Mesenteric fat pad (tissue), 1 donor: ENCODE measurements around the gene MGAT5B. TPM values are rescaled to one million over a fixed set of nuclear protein-coding genes. Genes with fewer than 3 reads are reported as not detected.
"Not testable (repeated sequence)": the region's sequence is repeated elsewhere in the genome, so short reads cannot be mapped to it uniquely, and the experiment has no call there.

Experiments used
- DNase-seq: peaks from one replicate; pipeline ENCODE4 v3.0.0-alpha.2; 2020; ENCODE audit warnings: low spot score
- total RNA-seq: library from RNA; stranded (reverse); fragmentation: NEBNext Ultra II Directional; extraction: Animal tissue kit (Norgen Biotek cat#: 25700); gene quantifications from one replicate; pipeline ENCODE4 v1.2.1, GENCODE V29; 2021
- donor health status: DM: yes; HTN: yes; CAD: no.

The MGAT5B gene
- total RNA-seq, 1 donor from 2014 or later = 1.1 TPM

DNA sequence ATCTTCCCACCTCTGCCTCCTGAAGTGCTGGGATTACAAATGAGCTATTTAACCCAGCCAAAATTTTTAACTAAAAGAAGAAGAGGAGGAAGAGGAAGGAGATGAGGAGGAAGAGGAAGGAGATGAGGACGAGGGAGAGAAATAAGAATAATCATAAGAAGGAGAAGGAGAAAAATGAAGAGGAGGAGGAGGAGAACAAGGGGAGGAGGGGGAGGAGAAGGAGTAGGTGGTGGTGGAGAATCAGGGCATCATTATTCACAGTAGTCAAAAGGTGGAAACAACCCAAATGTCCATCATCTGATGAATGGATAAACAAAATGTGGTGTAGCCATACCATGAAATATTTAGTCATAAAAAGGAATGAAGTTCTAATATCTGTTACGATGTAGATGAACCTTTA lies 21.2 kb upstream of the MGAT5B start:
- DNase-seq = no peak

DNA sequence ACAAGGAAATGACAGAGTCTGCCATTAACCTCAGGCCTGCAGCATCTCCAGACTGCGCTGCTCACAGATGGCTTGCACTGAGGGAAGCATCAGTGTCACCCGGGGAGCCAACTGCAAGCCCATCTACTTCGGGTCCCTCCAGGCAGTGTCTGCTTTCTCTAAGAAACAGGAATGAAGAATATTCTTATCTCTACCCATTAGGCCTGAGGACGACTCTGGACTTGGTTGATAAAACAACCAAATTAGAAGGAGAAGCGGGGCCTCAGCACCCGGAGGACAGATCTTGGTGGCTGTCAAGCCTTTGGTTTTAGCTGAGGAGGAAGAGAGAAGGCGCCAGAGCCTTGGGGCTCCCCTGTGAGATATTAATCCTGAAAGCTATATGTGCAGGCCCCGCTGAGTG lies 19.5 kb upstream of the MGAT5B start:
- no peak for DNase-seq

DNA sequence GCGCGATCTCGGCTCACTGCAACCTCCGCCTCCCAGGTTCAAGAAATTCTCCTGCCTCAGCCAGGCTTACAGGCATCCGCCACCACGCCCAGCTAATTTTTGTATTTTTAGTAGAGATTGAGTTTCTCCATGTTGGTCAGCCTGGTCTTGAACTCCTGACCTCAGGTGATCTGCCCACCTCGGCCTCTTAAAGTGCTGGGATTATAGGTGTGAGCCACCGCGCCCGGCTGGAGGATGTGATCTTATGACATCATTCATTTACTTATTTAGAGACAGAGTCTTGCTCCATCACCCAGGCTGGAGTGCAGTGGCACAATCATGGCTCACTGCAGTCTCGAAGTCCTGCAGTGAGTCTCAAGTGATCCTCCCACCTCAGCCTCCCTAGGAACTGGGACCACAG lies 19.0 kb upstream of the MGAT5B start:
- not testable (repeated sequence) for DNase-seq

DNA sequence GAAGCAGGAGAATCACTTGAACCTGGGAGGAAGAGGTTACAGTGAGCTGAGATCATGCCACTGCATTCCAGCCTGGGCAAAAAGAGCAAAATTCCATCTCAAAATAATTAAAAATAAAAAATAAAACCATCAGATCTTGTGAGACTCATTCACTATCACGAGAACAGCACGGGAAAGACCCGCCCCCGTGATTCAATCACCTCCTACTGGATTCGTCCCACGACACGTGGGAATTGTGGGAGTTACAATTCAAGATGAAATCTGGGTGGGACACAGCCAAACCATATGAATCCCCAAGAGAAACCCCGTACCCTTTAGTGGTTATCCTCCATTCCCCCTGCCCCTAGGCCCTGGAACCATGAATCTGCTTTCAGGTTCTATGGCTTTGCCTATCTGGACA lies 15.4 kb upstream of the MGAT5B start:
- DNase-seq = no peak

DNA sequence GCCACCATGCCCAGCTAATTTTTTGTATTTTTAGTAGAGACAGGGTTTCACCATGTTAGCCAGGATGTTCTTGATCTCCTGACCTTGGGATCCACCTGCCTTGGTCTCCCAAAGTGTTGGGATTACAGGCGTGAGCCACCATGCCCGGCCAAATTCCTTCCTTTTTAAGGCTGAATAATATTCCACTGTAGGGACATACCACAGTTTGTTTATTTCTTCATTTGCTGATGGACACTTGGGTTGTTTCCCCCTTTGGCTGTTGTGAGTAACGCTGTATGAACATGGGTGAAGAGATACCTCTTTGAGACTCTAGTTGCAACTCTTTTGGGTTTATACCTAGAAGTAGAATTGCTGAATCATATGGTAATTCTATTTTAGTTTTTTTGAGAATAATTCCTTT lies 13.1 kb upstream of the MGAT5B start:
- DNase-seq = no peak

DNA sequence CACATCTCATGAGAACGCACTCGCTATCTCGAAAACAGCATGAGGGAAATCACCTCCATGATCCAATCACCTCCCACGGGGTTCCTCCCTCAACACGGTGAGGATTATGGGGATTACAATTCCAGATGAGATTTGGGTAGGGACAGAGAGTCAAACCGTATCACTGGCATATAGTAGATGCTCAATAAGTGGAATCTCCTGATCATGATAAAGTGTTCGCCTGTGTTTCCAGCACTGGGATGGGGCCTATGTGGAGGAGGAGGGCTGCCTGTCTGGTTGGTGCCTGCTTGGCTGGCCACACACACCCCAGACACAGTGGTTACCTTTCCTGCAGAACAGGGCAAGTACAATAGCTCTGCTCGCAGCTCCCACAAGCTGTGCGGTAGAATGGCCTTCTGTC lies 6.1 kb upstream of the MGAT5B start:
- DNase-seq = no peak

DNA sequence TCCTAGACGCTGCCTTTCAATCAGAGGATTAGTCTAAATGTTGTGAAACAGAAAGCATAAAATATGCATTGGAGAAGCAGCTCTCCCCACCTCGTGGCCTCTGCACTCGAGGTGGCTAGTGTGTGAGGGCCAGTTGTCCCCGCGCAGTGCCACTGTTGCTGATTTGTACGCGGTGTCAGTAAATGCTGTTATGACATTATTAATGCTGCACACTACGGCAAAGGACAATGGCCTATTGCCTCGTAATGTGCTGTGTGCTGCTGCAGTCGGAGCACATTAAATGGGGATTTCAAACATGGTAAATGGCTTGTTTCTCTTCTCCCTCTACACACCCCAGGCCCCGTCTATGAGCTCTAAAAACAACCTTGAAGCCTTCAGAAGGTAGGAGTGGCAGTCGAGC lies 5.7 kb upstream of the MGAT5B start:
- no peak for DNase-seq

DNA sequence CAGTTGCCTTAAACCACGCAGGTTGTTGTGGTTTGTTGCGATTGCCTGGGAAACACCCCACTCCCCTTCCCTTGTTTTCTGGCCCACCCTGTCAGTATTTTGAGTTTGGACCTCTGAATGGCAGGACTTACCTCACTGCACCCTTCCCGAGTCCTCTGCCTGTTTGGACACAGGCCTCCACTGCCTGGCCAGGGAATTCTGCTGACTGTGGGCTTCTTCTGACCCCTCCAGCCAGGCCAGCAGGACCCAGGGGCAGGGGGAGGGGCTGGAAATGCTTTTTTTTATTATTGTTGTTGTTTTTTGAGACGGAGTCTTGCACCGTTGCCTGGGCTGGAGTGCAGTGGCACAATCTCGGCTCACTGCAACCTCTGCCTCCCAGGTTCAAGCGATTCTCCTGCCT lies 4.2 kb upstream of the MGAT5B start:
- no peak for DNase-seq

DNA sequence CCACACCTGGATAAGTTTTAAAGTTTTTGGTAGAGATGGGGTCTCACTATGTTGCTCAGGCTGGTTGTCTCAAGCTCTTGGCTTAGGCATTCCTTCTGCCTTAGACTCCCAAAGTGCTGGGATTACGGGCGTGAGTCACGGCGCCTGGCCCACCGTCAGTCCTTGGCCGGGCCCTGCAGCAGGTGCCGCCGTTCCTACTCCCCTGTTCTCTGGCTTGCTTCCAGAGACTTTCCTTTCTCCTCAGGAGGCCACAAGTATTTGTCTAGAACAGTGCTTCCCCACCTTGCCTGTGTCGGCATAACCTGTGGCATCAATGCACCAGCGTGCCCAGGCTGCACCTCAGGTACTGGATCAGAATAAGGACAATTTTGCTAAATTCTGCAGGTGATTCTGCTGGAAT lies 3.0 kb upstream of the MGAT5B start:
- DNase-seq = no peak

DNA sequence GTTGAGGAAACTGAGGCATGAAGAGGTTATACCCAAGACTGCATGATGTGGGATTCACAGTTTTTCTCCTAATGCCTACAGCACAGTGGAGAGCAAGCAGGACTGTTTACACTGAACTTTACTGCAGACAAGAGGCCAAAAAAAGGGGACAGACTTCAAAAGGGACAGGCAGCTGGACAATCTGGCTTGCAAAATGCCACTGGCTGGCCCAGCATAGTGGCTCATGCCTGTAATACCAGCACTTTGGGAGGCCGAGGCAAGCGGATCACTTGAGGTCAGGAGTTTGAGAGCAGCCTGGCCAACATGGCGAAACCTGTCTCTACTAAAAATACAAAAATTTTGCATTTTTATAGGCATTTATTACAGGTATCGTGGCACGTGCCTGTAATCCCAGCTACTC lies 2.0 kb upstream of the MGAT5B start:
- DNase-seq = no peak

DNA sequence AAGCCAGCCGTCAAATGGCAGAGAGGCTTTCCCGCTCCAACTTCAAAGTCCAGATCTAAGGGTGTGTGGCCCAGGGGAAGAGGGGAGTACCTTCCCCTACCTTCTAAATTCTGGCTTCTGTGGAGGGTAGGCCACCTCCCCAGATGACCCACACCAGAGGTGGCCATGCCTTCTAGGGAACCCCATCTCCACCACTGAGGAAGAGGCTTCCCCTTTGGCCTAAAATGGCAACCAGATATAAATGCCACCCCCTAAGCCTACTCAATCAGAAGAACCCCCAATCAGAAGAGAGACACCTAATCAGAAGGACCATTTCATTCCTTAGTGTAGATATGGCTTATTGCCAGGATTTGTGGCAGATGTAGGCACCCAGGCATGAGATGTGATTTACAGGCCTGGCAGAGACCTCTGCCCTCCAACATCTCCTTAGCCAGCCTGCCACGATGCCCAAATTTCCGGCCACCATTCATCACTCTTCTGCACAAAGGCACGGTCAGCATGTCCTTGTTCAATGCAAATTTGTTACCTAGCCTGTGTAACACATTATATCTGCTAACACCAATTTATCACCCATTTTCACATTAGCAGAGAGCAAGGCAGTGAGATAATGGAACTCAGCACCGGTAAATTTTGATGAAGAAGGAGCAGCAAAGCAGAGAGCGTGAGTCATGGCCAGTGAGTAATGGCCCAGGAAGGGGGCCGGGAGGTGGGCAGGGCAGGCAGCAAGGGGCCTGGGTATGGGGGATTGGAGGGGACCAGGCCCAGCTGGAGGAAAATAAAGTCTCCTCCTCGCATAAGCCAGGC lies 1.2 kb upstream of the MGAT5B start:
- no peak for DNase-seq

DNA sequence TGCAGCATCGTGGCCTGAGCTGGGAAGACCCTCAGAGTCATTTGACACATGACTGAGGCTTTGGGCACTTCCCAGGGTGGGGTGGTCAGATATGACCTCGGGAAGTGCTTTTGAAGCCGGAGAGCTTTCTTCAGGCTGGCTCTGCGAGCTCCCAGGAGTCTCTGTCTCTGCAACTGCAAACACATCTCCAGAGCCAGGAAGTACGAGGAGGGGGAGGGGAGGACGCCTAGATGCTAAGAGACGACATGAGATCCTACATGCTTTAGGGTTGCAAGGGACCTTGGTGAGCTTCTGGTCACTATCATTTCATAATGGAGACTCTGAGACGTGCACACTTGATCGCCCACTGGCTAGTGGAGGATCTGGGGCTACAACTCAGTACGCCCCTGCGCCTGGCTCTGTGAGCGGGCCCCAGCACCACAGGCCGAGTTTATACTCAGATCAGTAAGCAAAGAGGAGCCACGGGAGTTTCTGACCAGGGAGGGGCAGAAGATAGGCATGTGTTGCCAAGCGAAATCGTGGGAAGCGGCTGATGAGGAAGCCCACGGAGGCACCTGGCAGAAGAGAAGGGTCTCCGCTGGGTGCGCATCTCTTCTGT lies 527 bp upstream of the MGAT5B start:
- no peak for DNase-seq

DNA sequence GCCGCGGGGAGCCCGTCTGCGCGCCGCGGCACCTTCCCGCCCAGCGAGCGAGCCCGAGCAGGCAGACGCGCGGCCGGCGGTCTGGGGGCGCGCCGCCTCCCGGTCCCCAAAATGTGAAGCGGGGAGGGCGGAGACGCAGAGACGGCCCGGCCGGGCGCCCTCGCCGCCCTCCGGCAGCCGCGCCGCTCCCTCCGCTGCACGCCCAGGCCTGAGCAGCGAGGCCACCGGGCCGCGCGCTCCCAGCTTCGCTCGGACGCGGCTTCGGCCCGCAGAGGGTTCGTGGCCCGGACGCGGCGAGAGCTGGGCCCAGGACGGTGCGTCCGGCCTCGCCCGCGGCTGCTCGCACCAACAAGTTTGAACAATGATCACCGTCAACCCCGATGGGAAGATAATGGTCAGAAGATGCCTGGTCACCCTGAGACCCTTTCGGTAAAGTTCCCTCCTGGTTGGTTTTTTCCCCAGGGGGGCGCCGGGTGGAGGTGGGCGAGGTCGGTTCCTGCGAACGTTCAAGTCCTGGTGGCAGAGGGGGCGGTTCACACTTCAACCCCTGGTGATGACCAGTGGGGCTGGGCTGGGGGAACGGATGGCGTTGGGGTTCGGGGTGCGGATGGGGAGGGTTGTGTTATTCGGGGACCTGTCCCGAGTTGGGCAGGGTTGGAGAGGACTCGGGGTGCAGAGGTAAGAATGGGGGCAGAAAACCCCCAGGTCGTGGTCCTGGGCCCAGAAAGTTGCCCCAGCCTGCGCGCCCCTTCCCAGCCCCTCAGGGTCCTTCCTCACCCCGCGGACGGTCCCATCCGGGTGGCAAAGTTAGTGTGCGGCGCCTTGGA lies 678 bp downstream of the MGAT5B start:
- no peak for DNase-seq

DNA sequence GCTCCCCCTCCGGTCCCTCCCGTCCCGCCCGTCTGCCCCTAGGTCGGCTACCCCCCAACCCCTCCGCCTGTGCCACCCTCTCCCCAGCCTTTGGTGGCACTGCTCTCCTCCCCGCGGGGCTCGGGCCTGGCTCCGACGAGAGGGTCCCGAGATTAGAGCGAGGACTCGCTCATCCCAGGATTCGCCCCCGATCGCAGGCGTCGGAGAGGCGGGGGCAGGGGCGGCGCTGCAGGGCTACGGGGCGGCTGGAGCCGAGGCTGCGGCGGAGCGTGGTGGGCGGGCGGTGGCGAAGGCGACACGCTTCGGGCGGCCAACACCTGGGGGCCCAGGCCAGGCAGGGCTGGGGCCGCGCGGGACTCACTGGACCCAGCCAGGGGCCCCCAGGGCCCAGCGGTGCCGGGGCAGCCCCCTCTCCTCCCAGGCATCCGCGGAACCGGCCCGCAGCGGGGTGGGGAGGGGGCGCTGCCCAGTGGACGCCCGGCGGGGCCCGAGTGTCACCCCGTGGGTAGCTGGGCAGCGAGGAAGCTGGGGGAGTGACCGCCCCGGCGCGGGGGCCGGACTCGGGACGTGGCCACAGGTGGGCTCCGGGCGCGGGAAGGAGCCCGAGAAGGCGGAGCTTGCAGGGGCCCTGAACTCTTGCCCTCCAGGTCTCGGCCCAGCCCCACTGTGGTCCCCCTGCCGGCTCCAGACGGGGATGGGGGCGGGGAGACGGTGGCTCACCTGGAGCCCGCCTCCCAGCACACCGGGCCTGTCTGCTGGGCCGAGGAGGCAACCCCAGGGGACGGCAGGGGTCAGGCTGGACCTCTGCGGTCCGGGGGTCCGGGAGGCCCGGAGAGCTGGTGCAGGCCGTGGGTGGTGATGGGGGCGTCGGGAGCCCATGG lies 1.5 kb downstream of the MGAT5B start:
- DNase-seq = no peak

DNA sequence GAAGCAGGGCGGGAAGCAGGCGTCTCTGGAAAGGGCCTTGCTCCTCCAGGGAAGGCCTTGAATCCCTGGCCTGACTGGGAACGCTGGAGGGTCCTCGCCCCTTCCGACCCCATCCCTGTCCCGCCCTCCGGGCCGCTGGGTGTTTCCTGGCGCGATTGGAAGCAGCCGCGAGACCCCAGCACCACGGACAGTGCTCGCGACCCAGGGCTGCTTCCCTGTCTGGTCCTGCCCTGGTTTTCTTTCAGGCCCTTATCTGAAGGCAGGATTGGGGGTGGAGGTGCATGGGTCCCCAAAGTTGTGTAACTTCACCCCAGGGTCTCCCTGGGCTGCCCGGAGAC lies 2.1 kb downstream of the MGAT5B start:
- no peak for DNase-seq

DNA sequence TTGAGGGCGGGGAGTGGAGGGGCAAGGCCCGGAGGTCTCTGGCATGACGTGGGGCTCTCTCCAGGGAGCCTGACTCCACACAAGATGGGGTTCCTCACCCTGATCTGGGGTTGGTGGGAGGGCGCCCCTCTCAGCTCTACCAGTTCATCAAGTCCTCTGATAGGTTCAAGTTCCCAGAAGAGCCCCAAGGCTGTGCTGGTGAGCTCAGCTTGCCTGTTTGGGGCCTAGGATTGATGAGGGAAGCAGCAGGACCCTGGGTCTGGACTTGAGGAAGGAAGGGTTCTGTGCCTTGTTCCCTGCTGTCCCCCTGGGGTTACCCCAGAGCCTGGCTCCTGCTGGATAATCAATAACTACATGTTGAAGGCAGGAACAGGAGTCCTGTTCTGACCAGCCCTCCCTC lies 3.5 kb downstream of the MGAT5B start:
- no peak for DNase-seq

DNA sequence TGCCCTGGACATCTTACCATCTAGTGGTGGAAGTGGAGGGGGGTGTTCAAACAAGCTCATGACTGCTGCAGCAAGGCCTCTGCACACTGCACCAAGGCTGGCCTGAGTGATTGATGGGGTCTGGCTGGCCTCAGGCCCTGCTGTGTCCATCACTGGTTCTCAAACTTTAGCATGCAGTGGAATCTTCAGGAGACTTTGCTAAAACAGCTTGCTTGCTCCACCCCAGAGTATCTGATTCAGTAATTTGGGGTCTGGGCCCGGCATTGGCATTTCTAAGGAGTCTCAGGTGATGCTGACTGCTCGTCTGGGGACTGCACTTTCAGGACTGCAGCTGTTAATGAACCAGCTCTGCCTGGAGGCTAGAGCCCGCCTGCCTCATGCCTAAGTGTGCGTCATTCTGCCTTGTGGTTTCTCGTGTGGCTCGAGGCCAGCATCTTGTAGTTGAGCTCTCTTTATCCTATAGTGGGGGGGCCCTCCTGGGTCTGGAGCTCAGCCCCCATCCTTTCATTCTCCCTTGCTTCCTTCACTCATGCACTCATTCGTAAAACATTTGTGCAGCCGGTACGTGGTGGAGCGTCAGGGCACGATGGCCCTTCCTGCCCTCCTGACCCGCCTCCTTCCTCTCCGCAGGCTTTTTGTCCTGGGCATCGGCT lies 4.1 kb downstream of the MGAT5B start:
- no peak for DNase-seq

DNA sequence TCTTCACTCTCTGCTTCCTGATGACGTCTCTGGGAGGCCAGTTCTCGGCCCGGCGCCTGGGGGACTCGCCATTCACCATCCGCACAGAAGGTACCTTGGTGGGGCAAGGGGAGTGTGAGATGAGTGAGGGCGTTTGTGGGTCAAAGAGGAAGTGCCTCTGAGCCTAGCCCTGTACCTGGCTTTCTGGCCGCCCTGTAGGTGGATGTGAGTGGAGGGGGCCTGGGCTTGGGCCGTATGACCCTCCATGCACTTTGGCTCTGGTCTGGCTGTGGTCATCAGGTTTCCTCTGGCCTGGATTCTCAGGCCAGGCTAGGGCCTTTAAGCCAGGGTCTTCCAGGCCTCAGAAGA lies 4.6 kb downstream of the MGAT5B start:
- DNase-seq = no peak

DNA sequence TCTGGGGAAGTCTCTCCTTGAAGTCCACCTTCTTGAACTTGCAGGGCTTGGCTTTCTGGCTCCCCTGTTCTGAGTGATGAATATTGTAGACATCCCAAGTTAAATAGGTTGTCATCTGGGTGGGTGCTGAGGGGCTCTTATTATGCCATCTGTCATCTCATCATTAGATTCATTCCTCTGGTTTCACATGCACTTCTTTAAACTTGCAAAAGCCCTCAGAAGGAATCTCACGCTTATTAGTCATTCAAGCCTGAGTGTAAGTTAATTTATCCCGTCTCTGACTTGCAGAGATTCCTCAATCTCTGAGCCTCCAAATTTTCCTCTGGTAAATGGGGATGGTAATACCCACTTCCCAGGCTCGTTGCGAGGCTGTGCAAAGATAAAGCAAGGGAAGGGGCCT lies 5.7 kb downstream of the MGAT5B start:
- no peak for DNase-seq

DNA sequence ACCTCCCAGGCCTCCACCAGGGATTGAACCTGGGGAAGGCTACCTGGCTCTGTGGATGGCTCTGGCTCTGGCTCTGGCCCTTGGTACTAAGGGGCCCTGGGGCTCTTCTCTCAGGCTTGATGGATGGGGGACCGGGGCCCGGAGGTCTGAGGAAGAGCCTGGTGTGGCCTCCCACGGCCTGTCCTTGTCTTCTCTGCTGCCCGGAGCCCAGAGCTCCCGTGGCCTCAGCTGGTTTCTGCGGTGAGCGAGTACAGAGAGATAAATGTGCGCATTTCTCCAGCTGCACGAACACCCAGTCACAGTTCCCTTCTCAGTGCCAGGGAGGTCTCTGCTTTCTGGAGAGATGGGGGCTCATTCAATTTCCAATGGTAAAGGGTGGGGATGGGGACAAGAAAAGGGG lies 9.2 kb downstream of the MGAT5B start:
- DNase-seq = no peak

DNA sequence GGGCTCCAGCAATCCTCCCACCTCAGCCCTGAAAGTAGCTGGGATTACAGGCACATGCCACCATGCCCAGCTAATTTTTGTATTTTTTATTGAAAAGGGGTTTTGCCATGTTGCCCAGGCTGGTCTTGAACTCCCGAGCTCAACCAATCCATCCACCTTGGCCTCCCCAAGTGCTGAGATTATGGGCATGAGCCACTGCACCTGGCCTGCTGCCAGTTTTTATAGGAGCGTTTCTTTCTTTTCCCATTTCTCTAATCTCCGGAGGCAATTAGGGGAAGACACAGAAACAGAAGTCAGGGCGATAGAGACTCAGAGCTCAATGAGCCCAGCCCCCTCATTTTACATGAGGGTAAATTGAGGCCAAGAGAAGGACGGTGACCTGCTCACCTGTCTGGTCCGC lies 10.4 kb downstream of the MGAT5B start:
- no peak for DNase-seq
